ENCODE data around the gene MRPL40.
A peak's percentile ranks its signal among the peaks of the same experiment; 100 is the strongest.
"Not testable (repeated sequence)": the region's sequence is repeated elsewhere in the genome, so short reads cannot be mapped to it uniquely, and the experiment has no call there.

MRPL40 gene

DNA sequence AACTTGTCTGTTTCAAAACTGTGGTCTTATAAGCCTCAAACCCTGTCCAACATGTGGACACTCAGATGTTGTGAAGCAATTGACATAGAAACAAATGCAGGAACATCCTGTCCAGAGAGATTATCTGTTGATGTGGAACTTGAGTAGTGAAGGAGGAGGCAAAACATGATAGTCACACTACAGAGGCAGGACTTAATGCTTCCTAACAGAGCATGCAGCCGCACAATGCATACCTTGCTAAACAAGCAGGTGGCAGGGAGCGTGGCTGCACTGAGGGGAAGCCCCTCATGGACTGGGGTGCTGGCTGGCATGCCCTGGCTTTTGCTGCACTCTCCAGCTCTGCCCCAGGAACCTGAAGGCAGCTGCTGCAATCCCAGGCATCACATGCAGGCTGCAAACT lies 9.8 kb downstream of the MRPL40 start:
- no peak for DNase-seq (ENCODE audit: low spot score)

DNA sequence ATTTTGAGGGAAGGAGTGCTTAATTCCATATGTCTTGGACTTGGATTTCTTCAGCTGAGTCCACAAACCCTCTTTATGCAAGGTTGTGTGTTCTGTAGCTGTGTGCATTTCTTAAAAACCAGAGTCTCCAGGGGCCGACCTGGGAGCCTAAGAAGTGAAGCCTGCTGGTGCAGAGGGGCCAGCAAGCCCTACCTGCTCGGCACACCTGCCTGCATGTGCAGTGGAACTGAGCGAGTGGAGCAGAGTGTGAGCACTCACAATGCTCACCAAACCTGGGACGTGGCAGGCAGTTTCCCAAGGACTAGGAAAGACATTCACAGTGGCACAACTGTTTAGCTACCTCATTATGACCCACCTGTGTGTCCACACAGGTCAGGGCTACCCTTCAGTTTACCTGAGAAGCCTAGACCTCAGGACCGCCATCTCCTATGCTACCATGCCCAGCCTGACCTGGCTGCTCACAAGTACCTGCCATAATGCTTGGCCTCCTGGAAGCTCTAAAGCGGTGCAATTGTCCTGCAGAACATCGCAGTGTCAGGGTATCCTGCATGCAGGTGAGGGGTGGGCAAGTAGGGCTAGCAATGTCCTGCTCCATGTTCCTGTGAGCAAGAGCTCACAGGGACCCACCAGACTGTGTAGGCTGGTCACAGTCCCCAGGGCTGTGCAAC lies 11.3 kb downstream of the MRPL40 start:
- no peak for DNase-seq (ENCODE audit: low spot score)

DNA sequence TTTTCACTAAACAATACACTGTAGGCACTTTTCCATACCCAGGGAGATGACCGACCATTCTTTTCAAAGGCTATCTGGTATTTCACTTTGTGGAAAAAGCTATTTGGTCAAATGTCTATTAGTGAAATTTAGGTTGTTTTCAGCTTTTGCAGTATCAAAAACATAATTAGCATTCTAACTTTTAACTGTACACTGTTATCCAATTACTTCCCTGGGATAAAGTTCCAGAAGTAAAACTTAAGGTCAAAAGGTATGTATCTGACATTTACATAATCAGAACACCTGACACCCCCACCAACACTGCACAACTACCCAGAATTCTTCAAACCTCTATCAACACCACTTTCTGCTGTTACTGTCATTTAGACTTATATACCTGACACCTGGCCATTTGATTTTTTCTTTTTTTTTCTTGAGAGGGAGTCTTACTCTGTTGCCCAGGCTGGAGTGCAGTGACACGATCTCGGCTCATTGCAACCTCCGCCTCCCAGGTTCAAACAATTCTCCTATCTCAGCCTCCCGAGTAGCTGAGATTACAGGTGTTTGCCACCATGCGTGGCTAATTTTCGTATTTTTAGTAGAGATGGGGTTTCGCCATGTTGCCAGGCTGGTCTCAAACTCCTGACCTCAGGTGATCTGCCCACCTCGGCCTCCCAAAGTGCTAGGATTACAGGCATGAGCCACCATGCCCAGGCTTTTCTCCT lies 13.1 kb downstream of the MRPL40 start:
- not testable (repeated sequence) for DNase-seq (ENCODE audit: low spot score)

DNA sequence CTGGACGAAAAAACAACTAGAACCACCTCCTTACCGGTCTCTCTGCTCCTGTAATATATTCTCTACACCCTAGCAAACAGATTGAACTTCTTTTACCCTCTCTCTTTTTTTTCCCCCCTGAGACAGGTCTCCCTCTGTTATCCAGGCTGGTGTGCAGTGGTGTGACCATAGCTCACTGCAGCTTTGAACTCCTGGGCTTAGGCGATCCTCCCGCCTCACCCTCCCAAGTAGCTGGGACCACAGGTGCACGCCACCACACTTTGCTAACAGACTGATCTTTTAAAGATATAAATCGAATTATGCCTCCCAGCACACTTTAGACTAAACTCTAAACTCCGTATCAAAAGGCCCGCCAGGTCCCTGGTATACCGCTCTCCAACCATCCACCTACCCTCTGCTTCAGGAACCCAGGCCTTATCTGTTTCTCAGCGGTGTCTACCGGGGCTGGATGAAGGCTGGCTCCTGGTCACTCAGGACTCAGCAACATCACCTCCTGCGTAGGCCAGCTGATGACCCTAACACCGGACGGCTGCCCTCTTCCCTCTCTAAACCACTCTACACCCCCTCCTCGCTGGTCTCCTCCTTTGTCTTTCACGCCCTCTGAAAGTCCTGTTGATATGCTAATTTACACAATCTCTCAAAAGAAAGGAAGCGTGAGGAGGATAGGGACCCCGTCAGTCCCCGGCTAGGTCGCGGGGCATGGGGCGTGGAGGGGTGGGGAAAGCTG lies 14.4 kb downstream of the MRPL40 start:
- no peak for DNase-seq (ENCODE audit: low spot score)

DNA sequence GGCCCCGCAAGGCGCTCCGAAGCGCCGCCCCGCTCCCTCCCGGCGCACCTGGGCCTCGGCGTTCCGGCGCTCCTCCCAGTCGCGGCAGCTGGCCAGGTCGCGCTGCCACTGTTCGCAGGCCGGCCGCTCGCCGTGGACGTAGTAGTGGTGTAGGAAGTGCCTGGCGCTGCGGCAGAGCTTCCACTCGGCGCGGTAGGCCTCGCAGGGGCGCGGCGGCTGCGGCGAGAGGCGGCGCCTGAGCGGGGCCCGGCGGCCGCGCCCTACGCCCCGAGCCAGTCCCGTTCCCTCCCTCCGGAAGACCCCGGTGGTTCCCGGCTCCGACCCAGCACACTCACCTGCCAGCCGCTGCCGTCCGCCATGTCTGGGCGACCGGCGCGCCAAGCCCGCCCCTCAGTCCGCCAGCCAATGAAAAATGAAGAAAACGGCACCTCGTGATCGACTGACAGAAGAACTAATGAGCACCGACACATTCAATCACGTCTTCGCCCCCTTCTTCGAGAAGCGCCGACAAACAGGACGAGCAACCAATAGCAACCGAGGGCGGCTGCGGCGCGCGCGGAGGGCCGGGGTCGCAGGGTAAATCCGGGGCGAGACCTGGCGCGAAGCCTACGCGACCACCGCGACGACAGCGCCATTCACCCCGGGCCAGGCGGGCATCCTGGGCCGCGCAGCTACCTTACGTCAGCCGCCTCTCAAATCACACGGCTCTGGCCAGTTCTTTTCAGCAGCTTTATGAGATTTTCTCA lies 15.2 kb downstream of the MRPL40 start, which contains the start of gene C22orf39:
C22orf39 (minus strand) TSS at position 382 of the 746 bp plus-strand sequence; CDS start at position 359, 23 bp downstream.
- peak; percentile 95 for DNase-seq (ENCODE audit: low spot score)

GRCh38 chr22:19448076-19448607 lies 15.8 kb downstream of the MRPL40 start:
- DNase-seq (ENCODE audit: low spot score): peak; percentile 96

DNA sequence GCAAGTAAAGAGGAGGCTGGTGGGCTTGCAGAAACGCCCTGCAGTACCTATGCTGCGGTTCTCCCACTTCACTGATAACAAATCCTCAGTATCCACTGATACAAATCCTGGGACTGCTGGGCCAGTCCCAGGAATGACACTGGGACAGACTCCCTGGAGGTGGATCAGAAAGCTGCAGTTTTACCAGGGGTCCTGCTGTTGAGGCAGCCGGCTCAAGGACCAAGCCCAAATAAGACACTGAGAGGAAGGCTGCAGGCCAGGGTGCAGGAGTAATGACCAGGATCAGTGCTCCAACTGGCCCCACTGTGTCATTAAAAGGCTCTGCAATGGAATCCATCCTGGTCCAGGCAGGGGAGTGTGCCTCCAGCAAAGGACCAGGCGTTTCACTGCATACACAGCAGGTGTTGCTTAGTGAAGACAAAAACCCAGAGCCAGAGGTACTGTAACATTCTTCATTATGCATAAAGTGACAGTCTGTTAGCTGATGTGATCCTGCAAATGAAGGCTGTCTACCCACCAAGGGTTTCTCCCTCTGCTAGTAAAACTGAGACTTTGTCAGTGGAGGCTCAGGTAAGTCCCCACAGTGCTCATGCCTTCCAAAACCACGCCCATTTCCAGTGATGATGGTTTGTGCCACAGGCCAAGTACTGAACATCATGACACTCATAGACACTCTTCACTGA lies 16.5 kb downstream of the MRPL40 start:
- peak; percentile 26 for DNase-seq (ENCODE audit: low spot score)

DNA sequence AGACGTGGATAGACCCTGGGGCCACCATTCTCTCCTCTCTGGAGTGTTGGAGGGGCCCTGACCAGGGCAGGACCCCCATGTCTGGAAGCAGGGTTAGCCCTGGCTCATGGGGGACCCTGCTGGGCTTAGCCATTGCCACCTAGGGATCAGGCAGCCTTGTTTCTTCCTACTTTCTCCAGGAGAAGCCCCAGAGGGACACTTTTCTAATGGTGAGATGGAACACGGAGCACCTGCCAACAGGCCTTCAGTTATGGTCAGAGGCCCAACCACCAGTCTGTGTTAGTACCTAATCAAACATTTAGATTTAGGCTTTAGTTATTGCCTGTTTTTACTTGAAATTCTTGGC lies 17.1 kb downstream of the MRPL40 start:
- no peak for DNase-seq (ENCODE audit: low spot score)

GRCh38 chr22:19450363-19451175 lies 18.2 kb downstream of the MRPL40 start:
- DNase-seq (ENCODE audit: low spot score): no peak

DNA sequence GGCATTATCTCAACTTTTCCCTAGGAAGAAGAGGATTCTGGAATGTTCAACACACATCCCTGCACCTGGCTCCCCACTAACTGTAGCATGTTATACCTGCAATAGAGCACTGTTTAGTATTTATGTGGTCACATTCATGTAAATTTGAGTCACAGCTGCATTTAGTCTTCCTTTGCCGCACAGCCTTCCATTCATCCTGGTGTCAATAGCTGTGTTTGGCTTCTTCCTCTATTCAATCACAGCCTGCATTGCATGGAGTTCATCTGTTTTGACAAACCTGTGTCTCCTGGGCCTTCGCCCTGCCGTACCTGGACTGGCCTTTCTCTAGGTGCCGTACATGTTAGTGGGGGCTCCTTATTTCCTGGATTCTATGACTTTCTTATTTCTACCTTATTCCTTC lies 19.2 kb downstream of the MRPL40 start:
- no peak for DNase-seq (ENCODE audit: low spot score)

DNA sequence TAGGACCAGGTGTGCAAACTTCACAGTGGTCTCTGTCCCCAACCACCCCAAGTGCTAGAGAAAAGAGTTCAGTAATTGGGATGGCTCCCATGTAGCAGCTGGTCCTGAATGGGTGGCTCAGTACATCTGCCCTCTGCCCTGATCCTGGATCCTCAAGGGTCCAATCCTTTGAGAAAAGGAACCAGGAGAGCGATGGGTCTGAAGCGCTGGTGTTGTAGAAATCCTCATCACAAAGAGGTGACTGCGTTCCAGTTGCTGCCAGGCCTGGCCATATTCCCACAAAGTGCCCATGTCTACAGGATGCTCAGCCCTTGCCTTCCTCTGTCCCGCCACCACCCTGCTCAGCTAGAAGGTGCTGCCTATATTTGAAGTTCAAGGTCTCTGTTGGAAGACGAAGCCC lies 21.4 kb downstream of the MRPL40 start:
- DNase-seq (ENCODE audit: low spot score): no peak

GRCh38 chr22:19454156-19454555 lies 21.8 kb downstream of the MRPL40 start:
- DNase-seq (ENCODE audit: low spot score): no peak

- DNase-seq (ENCODE audit: low spot score): no peak
Observed at GRCh38 chr22:19455033-19455432, 22.7 kb downstream of the MRPL40 start.

DNA sequence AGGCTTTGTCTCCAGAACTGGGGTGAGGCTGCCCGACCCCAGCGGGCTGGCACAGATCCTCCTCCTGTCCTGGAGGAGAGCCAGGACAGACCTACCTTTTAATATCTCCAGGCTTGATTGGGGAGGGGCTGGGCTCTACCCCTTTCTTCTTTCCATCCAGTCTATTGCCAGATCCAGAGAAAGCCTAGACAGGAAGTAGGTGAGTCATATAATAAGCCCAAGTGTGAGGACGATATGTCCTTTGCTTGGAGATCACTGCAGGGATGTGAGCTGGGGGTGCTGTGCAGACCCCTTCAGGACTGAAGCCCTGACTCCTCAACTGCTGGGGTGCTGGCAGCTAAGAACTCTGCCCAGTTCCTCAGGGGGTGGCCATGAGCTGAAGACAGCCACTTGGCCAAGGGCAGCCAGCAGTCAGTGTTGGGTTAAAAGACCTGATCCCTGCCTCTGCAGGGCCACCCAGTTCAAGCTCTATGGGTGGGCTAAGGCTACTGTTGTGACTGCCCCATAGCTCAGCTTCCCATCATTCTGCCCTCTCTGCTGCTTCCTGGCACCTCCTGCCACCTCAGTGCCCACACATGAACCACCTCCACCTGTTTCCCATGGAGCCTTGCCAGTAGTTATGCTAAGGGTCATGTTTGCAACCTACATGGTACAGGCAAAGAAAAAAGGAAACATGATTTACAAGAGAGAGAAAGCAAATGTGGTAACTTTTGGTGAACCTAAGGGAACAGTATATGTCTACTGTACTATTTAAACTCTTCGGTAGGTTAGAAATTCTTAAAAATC lies 23.4 kb downstream of the MRPL40 start:
- DNase-seq (ENCODE audit: low spot score): no peak

GRCh38 chr22:19456541-19456940 lies 24.2 kb downstream of the MRPL40 start:
- DNase-seq (ENCODE audit: low spot score): no peak

- DNase-seq (ENCODE audit: low spot score): no peak
Observed at GRCh38 chr22:19457828-19458428, 25.6 kb downstream of the MRPL40 start.

DNA sequence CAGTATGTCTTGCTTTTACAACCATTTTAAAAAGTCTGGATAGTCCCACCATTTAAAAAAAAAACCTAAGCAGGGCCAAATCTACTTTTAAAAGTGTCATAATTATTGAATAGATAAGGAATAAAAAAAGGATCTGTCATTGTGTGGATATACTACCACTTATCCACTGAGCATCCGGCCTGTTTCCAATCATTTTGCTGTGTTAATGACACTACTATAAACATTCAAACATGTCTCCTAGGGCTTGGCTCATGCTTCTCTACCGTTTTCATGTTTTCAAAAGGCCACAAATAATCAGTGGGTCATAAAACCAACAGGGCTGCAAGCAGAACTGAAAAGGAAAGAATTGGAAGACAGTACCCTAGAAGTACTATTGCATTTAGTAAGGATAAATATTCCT lies 27.7 kb downstream of the MRPL40 start:
- no peak for DNase-seq (ENCODE audit: low spot score)

- no peak for DNase-seq (ENCODE audit: low spot score)
Observed at GRCh38 chr22:19461506-19461905, 29.2 kb downstream of the MRPL40 start.

DNA sequence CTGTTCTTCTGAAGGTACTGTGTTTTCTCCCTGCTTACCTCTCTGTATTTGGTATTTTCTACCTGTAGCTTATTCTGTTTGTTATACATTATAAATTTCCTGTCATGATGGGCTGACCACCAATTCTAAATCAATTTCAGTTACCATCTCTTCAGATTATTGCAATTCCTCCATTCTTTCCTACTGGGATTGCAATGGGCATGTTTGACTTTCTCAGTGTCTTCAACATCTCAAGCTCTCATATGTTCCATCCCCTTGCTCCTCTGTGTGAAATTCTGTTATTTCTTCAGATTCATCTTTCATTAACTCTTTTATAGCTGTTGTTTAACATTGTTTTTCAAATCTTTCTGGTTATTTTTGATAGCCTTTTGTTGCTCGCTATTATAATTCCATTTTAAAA lies 30.7 kb downstream of the MRPL40 start:
- no peak for DNase-seq (ENCODE audit: low spot score)

All from NAMALWA (cell line).